H9 (cell line): ENCODE results near the gene IGF2BP3. TPM values are rescaled to one million over a fixed set of nuclear protein-coding genes. Genes with fewer than 3 reads are reported as not detected.

Source experiments
- DNase-seq: peaks from one replicate; pipeline ENCODE4 v3.0.0-alpha.2; 2017
- H2AFZ ChIP-seq: one replicate; pipeline ENCODE4 v1.6.1; 2013; ENCODE audit warnings: mild to moderate bottlenecking, low read length, control low read depth, moderate library complexity
- H2AK5ac ChIP-seq: 2 replicates; pipeline ENCODE4 v1.6.1; 2013; ENCODE audit warnings: low read length, control low read depth, mixed read lengths; ENCODE audit not compliant: insufficient read length
- H2BK120ac ChIP-seq: one replicate; pipeline ENCODE4 v1.6.1; 2013; ENCODE audit warnings: low read depth, mild to moderate bottlenecking, low read length, control low read depth, inconsistent platforms; ENCODE audit not compliant: poor library complexity, severe bottlenecking
- H2BK12ac ChIP-seq: 2 replicates; pipeline ENCODE4 v1.6.1; 2013; ENCODE audit warnings: low read length, control low read depth, mixed read lengths, low read depth; ENCODE audit not compliant: insufficient read length
- H2BK15ac ChIP-seq: 2 replicates; pipeline ENCODE4 v1.6.1; 2013; ENCODE audit warnings: low read depth, low read length, control low read depth
- H2BK20ac ChIP-seq: one replicate; pipeline ENCODE4 v1.6.1; 2013; ENCODE audit warnings: low read depth, mild to moderate bottlenecking, low read length, control low read depth, inconsistent platforms; ENCODE audit not compliant: poor library complexity, severe bottlenecking
- H2BK5ac ChIP-seq: 2 replicates; pipeline ENCODE4 v1.6.1; 2013; ENCODE audit warnings: low read length, control low read depth, mixed read lengths; ENCODE audit not compliant: insufficient read length
- H3K14ac ChIP-seq: 2 replicates; pipeline ENCODE4 v1.6.1; 2013; ENCODE audit warnings: low read length, control low read depth; ENCODE audit not compliant: insufficient read depth
- H3K18ac ChIP-seq: 2 replicates; pipeline ENCODE4 v1.6.1; 2013; ENCODE audit warnings: low read depth, mild to moderate bottlenecking, mixed read lengths, low read length, control low read depth; ENCODE audit not compliant: insufficient read length
- H3K23ac ChIP-seq: 2 replicates; pipeline ENCODE4 v1.6.1; 2013; ENCODE audit warnings: low read length, control low read depth, mixed read lengths, low read depth; ENCODE audit not compliant: insufficient read length
- H3K23me2 ChIP-seq: 2 replicates; pipeline ENCODE4 v1.6.1; 2013; ENCODE audit warnings: low read depth, mild to moderate bottlenecking, mixed read lengths, low read length, control low read depth; ENCODE audit not compliant: insufficient read length, poor library complexity, severe bottlenecking
- H3K27ac ChIP-seq: 2 replicates; pipeline ENCODE4 v1.5.1; 2013; ENCODE audit warnings: low read length, control low read depth, mixed read lengths, low read depth; ENCODE audit not compliant: insufficient read length
- H3K27me3 ChIP-seq: 2 replicates; pipeline ENCODE4 v1.6.1; 2013; ENCODE audit warnings: low read length, control low read depth, inconsistent platforms; ENCODE audit not compliant: insufficient read depth
- H3K4ac ChIP-seq: 2 replicates; pipeline ENCODE4 v1.6.1; 2013; ENCODE audit warnings: low read depth, mild to moderate bottlenecking, control low read depth, inconsistent platforms, low read length, moderate library complexity
- H3K4me1 ChIP-seq: 2 replicates; pipeline ENCODE4 v1.6.1; 2013; ENCODE audit warnings: low read length, control low read depth, inconsistent platforms; ENCODE audit not compliant: insufficient read depth
- H3K4me2 ChIP-seq: 2 replicates; pipeline ENCODE4 v1.6.1; 2013; ENCODE audit warnings: low read length, control low read depth, mixed read lengths; ENCODE audit not compliant: insufficient read length, insufficient read depth
- H3K56ac ChIP-seq: 2 replicates; pipeline ENCODE4 v1.6.1; 2013; ENCODE audit warnings: low read depth, mild to moderate bottlenecking, mixed read lengths, low read length, control low read depth; ENCODE audit not compliant: insufficient read length
- H3K79me1 ChIP-seq: 2 replicates; pipeline ENCODE4 v1.6.1; 2013; ENCODE audit warnings: low read depth, mild to moderate bottlenecking, moderate library complexity, low read length, control low read depth, inconsistent platforms; ENCODE audit not compliant: insufficient read depth, poor library complexity, severe bottlenecking
- H3K79me2 ChIP-seq: 2 replicates; pipeline ENCODE4 v1.6.1; 2013; ENCODE audit warnings: low read length, control low read depth, inconsistent platforms; ENCODE audit not compliant: insufficient read depth
- H3K9ac ChIP-seq: 2 replicates; pipeline ENCODE4 v1.6.1; 2013; ENCODE audit warnings: low read length, control low read depth, mixed read lengths; ENCODE audit not compliant: insufficient read length; ENCODE audit errors: extremely low read depth
- H3K9me3 ChIP-seq: one replicate; pipeline ENCODE4 v1.6.1; 2013; ENCODE audit warnings: low read depth, low read length, inconsistent platforms; ENCODE audit not compliant: control insufficient read depth
- H3T11ph ChIP-seq: one replicate; pipeline ENCODE4 v1.6.1; 2013; ENCODE audit warnings: mild to moderate bottlenecking, low read length, control low read depth, inconsistent platforms
- H4K20me1 ChIP-seq: one replicate; pipeline ENCODE4 v1.6.1; 2013; ENCODE audit not compliant: control insufficient read depth, insufficient read length, insufficient read depth
- H4K5ac ChIP-seq: 2 replicates; pipeline ENCODE4 v1.6.1; 2013; ENCODE audit warnings: low read depth, mild to moderate bottlenecking, mixed read lengths, low read length, control low read depth; ENCODE audit not compliant: insufficient read length
- H4K8ac ChIP-seq: replicated peaks from 2 replicates; pipeline ENCODE4 v1.6.1; 2013; ENCODE audit warnings: low read length, control low read depth, mixed read lengths, low read depth; ENCODE audit not compliant: insufficient read length
- H4K91ac ChIP-seq: 2 replicates; pipeline ENCODE4 v1.6.1; 2013; ENCODE audit warnings: low read depth, mild to moderate bottlenecking, moderate library complexity, mixed read lengths, low read length, control low read depth; ENCODE audit not compliant: insufficient read length
- H3K27ac Mint-ChIP-seq, 3 experiments: 2 replicates in 2 of 3; 3 replicates in 1 of 3; pipeline ENCODE4 v1.8.0; 2020 to 2021; ENCODE audit warnings: mixed read lengths in 3 of 3, mild to moderate bottlenecking in 1 of 3, moderate library complexity in 1 of 3
- H3K27me3 Mint-ChIP-seq: 2 replicates; pipeline ENCODE4 v1.8.0; 2021; ENCODE audit warnings: low read depth, mild to moderate bottlenecking, moderate library complexity, mixed read lengths
- H3K36me3 Mint-ChIP-seq, 3 experiments: 2 replicates in 2 of 3; 3 replicates in 1 of 3; pipeline ENCODE4 v1.8.0; 2020 to 2021; ENCODE audit warnings: low read depth in 3 of 3, mixed read lengths in 3 of 3; ENCODE audit not compliant: insufficient read depth in 1 of 3
- H3K4me1 Mint-ChIP-seq, 2 experiments: 2 replicates each; pipeline ENCODE4 v1.8.0; 2020; ENCODE audit warnings: mixed read lengths in 2 of 2
- H3K4me3 Mint-ChIP-seq, 2 experiments: 2 replicates in 1 of 2; 3 replicates in 1 of 2; pipeline ENCODE4 v1.8.0; 2020 to 2021; ENCODE audit warnings: mild to moderate bottlenecking in 2 of 2, mixed read lengths in 2 of 2, moderate library complexity in 1 of 2
- H3K9me3 Mint-ChIP-seq, 2 experiments: 2 replicates in 1 of 2; 3 replicates in 1 of 2; pipeline ENCODE4 v1.8.0; 2020; ENCODE audit warnings: mild to moderate bottlenecking in 2 of 2, mixed read lengths in 2 of 2, moderate library complexity in 1 of 2
- CTCF ChIP-seq: fragments of 200-600 bp; sonication (generic); conservative IDR thresholded peaks from 3 replicates; pipeline ENCODE4 v1.8.0; 2021; ENCODE audit warnings: antibody characterized with exemption, mild to moderate bottlenecking
- WGBS: extraction: QIAGEN DNeasy Blood & Tissue Kit; methylation state at CpG from one replicate; pipeline ENCODE4 v1.1.7; 2013; ENCODE audit warnings: missing lambda C conversion rate, low lambda C conversion rate, mixed read lengths; ENCODE audit not compliant: insufficient read length; ENCODE audit errors: extremely low coverage; 5-methylcytosine and 5-hydroxymethylcytosine counted together
- total RNA-seq: library from RNA; stranded (reverse); gene quantifications from 2 replicates; pipeline ENCODE4 v1.2.1, GENCODE V29; 2021

The IGF2BP3 gene
- total RNA-seq, 1 experiment from 2014 or later: 197 TPM

DNA sequence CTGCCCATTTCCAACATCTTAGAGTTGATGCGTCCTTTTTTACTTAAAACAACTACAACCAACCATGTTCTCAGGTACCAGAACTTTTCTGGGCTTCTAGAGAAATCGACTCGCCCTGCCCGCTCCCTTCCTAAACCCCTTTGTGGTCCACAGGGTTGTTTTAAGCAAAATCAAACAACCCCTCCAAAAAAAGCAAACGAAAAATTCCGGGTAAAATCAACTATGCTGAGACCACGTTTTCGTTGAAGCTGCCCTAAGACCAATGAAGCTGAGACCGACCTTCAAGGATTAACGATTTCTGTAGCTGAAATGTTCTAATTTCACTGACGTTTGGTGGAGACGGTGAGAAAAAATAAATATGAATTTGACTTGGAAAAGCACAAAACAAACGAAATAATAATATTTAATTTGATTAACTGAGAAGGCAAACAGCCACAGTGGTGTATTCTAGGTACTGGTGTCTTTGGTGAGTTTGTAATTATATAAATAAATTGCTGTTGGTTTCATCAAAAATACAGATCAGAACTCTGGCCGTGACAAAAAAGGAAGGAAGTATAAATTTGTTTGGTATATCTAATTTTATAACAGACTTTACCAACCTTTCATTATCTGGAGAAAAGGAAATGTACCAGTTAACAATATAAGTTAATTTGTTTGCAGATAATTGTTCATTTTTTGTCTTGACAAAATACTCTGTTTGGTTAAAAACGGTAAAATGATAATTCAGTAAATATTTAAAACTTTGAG lies 4.7 kb upstream of the IGF2BP3 start:
- Histone ChIP-seq H3K9me3 (no peaks in the 10 kb centered on the region), H3K4me1 (no peaks in the 10 kb centered on the region; the same call in 1 of the 2 replicates), H4K8ac (no peak overlapping the region), H2BK20ac (peak overlapping the region; percentile 14), H2AK5ac (peak overlapping the region; percentile 76), H2BK15ac (no peak overlapping the region), H3K18ac (peak overlapping the region; percentile 97), H3K23ac (peak overlapping the region; percentile 9), H3T11ph (peak overlapping the region; percentile 68), H2BK120ac (peak overlapping the region; percentile 85), H3K56ac (peak overlapping the region; percentile 75), H3K79me1 (no peaks in the 10 kb centered on the region), H3K4me2 (peak overlapping the region; percentile 89), H2AFZ (no peak overlapping the region), H3K14ac (peak overlapping the region; percentile 93; the same call in 1 of the 2 replicates), H3K79me2 (peaks cover 12% of the 10 kb centered on the region; the same call in 1 of the 2 replicates), H3K27ac (peak overlapping the region; percentile 99), H4K20me1 (no peaks in the 10 kb centered on the region), H2BK12ac (peak overlapping the region; percentile 37), H4K91ac (no peak overlapping the region), H3K9ac (peak overlapping the region; percentile 97), H3K23me2 (peaks cover 14% of the 10 kb centered on the region), H2BK5ac (peak overlapping the region; percentile 87), H4K5ac (peak overlapping the region; percentile 74), H3K27me3 (no peaks in the 10 kb centered on the region), H3K4ac (peak overlapping the region; percentile 68; the same call in 1 of the 2 replicates)
- Mint-ChIP-seq H3K27ac (peak overlapping the region; percentile 99 to 100 (median 99)), H3K9me3 (peaks cover 0 to 2% of the 10 kb centered on the region in 2 experiments; a peak in 3 of 5 replicates), H3K27me3 (no peaks in the 10 kb centered on the region; the same call in 1 of the 2 replicates), H3K36me3 (peaks cover 0 to 2% (median 2%) of the 10 kb centered on the region in 3 experiments; a peak in 2 of 7 replicates), H3K4me3 (peak overlapping the region; percentile 91 to 99), H3K4me1 (peaks cover 28 to 29% of the 10 kb centered on the region in 2 experiments)
- WGBS: no CpG with 5 or more reads among the region's 15 CpGs
- no peak for DNase-seq
- TF ChIP-seq CTCF: no peak
